GM21390 (cell line): ENCODE data around the gene HDLBP.
"Not testable (repeated sequence)": the region's sequence is repeated elsewhere in the genome, so short reads cannot be mapped to it uniquely, and the experiment has no call there.

Source experiments
- ATAC-seq: cut with Tn5 transposase; IDR thresholded peaks from one replicate; pipeline ENCODE4 v1.9.1; 2021; ENCODE audit not compliant: unreplicated experiment

HDLBP gene

DNA sequence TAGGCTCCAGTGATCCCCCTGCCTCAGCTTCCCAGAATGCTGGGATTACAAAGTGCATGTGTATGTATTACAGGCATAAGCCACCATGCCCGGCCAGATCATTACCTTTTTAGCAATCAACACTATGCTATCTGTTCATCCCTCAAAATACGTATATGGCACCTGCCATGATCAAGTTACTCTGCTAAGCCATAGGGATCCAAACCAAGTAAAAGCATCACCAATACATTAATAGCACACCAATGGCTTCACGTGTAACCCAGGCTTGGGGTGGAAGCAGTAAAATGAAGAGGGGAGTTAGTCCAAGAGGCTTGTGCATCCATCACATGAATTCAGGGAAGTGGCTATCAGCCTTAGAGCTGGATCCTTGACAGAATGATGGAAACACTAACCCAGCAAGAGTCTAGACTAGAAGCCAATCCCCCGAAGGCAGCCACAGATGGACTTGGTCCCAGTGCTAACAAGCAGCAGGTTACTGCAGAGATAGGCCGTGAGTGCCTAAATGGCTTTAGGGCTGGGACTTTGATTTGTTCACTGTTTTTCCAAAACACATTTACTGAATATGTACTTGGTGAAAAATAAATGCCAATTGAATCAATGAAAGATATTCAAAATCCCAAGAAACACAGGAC, 11.3 kb downstream of the HDLBP start:
- no peak for ATAC-seq

GRCh38 chr2:241302759-241303651, 12.5 kb downstream of the HDLBP start:
- no peak for ATAC-seq

- ATAC-seq: no peak
Observed at GRCh38 chr2:241302083-241302482, 13.4 kb downstream of the HDLBP start.

GRCh38 chr2:241300000-241300399, 15.5 kb downstream of the HDLBP start:
- ATAC-seq: no peak

GRCh38 chr2:241298673-241299072, 16.8 kb downstream of the HDLBP start:
- ATAC-seq: no peak

- no peak for ATAC-seq
Observed at GRCh38 chr2:241296767-241297166, 18.7 kb downstream of the HDLBP start.

DNA sequence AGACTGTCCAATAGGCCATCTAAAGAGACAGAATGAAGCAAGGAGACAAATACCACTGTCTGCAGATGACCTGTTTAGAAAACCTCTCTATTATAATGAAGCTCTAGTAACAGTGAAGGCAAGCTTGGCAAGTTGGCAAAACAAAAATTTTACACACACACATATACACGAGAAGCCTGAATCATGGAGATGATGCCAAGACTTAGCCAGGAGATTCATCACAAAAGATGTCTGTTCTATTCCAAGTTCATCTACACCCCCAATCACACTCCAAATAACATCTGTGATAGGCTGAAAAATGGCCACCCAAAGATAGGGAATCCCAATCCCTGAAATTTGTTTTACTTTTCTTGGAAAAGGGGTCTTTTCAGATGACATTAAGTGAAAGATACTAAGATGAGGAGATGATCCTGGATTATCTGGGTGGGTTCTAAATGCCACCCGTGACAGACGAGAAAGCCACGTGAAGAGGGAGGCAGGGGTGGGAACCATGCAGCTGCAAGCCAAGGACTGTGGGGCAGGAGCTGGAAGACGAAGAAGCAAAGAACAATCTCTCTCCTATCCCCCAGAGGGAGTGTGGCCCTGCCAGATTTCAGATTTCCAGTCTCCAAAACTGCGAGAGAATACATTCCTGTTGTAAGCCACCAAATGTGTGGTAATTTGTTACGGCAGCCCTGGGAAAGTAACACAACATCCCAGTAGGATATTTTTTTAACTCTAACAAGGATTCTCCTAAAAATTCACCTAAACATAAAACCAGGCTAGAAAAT, 20.0 kb downstream of the HDLBP start:
- ATAC-seq: no peak

- ATAC-seq: not testable (repeated sequence)
Observed at GRCh38 chr2:241293378-241293797, 22.1 kb downstream of the HDLBP start.

DNA sequence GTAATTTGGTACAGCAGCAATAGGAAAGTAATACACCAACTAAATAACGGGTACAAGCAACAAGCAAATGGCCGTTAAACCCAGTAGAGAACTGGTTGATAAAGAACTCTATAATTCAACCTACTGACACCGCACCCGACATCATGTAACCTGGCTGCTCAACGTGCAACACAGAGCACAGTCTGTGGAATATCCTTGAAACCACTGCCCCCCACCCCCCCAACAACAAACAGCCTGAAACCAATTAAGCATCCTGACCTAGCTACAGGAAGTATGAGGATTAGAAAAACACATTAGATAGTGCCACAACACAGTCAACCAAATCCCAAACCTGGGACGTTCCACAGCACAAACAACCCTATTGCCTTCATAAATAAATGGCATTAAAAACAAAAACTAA, 23.5 kb downstream of the HDLBP start:
- no peak for ATAC-seq

DNA sequence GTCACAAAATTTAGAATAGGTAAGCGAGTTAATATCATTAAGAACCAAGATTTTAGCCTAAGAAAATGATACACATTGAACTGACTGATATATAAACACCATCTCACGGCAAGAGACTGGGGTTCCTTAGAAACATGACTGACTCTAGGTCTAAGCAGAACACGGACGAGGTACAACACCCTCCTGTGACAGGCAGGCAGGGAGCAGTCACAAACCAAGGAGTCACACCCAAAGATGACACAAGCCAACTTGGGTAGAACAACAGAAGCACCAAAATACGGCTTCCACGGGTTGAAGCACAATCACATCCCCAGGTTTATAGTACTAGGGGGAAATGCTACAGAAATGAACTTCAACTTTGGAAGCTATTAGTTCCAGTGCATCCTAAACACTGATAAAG, 24.3 kb downstream of the HDLBP start:
- no peak for ATAC-seq

DNA sequence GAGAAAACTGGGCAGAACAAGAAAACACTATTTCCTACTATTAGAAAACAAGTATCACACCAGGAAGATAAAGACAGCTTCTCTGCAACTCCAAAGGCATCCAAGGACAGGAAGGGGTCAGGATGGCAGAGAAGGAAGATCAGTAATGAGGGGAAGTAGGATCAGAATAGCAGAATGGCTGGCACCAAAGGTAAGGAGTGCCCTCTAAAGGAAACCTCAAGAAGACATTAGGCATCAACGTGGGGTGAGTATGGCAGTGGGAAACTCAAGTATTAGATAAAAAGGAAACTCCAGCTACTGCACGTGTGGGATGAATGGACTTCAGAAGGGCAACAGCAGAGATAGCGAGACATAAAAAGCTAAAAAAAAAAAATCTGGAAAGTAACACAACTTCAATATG, 25.9 kb downstream of the HDLBP start:
- no peak for ATAC-seq

- ATAC-seq: no peak
Observed at GRCh38 chr2:241289053-241289452, 26.4 kb downstream of the HDLBP start.

DNA sequence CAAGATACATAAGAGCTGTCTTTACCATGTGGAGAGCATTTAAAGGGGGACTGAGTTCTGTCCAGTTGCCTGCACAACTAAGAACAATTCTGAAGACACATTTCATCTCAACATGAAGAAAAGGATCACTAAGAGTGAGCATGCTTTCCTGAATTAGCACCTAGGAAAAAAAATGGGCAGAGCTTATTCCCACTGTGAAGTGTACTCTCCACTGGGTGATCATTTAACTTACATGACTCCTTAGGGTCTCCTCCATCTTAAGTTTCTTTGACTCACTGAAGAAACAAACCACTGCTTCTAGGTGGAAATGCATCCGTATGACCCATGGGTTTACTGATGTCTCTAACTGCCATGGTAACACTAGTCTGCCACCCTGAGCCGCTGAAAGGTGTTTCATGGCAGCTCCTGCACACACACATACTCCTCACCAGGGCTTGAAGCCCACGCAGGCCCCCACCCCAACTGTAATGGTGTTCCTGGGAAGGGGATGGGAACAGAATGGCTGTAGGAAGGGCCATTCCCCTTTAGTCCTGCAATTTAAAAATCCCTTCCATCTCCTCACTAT, 27.1 kb downstream of the HDLBP start:
- no peak for ATAC-seq

GRCh38 chr2:241286348-241287090, 29.0 kb downstream of the HDLBP start:
- ATAC-seq: no peak

DNA sequence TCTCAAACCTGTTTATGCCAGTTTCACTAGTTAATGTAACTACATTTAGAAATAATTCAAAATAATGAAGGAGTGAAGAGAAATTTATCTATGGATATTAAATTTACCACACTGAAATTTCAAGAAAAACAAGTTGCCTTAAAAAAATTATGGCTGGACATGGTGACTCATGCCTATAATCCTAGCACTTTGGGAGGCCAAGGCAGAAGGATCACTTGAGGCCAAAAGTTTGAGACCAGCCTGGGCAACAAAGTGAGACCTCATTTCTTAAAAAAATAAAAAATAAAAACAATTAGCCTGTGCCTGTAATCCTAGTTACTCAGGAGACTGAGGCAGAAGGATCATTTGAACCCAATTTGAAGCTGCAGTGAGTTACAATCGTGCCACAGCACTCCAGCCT, 29.9 kb downstream of the HDLBP start:
- ATAC-seq: no peak

DNA sequence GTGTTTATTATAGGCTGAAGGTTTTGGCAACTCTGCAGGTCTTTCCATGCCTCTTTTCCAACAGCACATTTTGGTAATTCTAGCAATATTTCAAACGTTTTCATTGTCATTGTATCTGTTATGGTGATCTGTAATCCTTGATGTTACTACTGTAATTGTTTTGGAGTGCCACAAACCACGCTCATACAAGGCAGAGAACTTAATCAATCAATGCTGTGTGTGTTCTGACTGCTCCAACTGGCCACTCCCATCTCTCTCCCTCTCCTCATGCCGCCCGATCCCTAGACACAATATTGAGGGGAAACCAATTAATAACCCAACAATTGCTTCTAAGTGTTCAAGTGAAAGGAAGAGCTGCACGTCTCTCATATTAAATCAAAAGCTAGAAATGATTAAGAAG, 32.9 kb downstream of the HDLBP start:
- ATAC-seq: no peak

DNA sequence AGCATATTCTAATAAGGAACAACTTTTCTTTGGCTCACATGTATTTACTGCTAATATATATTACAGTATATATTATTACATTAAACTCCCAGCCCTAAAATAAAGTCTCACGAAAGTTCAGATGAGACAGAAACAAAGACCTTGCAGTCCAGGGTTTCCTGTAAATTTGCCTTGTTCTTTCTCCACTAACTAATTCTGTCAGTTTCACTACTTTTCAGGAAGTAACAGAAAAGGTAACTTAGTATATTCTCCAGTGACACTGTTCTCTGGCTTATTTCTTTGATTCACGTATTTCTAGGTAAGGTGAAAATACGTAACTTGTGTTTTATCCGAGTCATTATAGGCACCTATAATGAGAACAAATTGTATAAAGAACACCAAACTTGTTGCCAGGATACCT, 35.2 kb downstream of the HDLBP start:
- no peak for ATAC-seq

DNA sequence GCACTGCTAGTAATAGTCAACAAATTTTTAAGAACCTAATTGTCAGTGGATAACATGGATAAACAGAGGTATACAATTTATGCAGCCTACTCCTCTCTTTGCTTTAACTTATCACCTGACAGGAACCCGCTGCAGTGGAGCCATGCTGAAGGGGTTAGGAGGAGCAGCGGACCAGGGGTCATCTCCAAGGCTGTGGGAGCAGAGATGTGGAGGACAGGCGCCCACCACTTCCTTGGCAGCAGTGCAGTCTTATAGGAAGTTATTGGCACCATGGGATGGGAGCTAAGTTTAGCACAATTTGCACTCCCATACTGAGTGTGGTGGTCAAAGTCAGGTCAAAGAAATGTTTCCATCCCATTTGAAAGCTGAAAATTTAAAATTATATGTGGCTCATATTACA, 35.6 kb downstream of the HDLBP start:
- ATAC-seq: no peak

- no peak for ATAC-seq
Observed at GRCh38 chr2:241279413-241279812, 36.1 kb downstream of the HDLBP start.

GRCh38 chr2:241278306-241278705, 37.2 kb downstream of the HDLBP start:
- ATAC-seq: not testable (repeated sequence)

GRCh38 chr2:241275910-241276309, 39.6 kb downstream of the HDLBP start:
- no peak for ATAC-seq
